K562 (cell line): ENCODE data around the gene HNF4A. TPM values are rescaled to one million over a fixed set of nuclear protein-coding genes. Genes with fewer than 3 reads are reported as not detected.

Experiments
- IRF9 ChIP-seq: fragments of 450-650 bp; IDR thresholded peaks from 2 replicates; pipeline ENCODE4 v1.6.1; 2016; ENCODE audit warnings: missing biosample characterization, missing genetic modification characterization
- KDM1A ChIP-seq, 2 experiments: fragments of 450-650 bp; IDR thresholded peaks; 2 replicates each; pipeline ENCODE4 v1.6.1; 2016; ENCODE audit warnings: mild to moderate bottlenecking in 2 of 2
- polyA plus RNA-seq, 8 experiments: library from polyadenylated mRNA; depleted of rRNA in 4 of 8; stranded (reverse) in 5 of 8; unstranded in 3 of 8; fragments of >200 nt; fragmentation: Nextera tagmentation in 2 of 8; fragmentation: Illumina TruSeq in 1 of 8; extraction: Ambion mirVana in 2 of 8; extraction: Trizol in 1 of 8; gene quantifications; 2 replicates each; pipeline versions ENCODE4 v1.2.1 to v1.2.3, GENCODE V29; 2011 to 2014; ENCODE audit warnings: inconsistent platforms in 1 of 8, missing spikeins in 1 of 8
- total RNA-seq, 7 experiments: library from RNA; depleted of rRNA in 6 of 7; stranded (reverse); fragments of >200 nt in 6 of 7; fragmentation: Illumina TruSeq in 2 of 7; extraction: Trizol in 2 of 7; gene quantifications; 2 replicates each; pipeline versions ENCODE4 v1.2.1 to v1.2.3, GENCODE V29; 2011 to 2021; ENCODE audit warnings: low replicate concordance in 1 of 7
- TF ChIP-seq, protein P1 (sequence below), 2 experiments: fragments of 450-650 bp; formaldehyde crosslinking in 1 of 2; IDR thresholded peaks; 2 replicates each; pipeline versions ENCODE4 v1.4.0 to v1.6.1; 2014 to 2020; ENCODE audit warnings: mild to moderate bottlenecking in 2 of 2, borderline replicate concordance in 1 of 2, low read depth in 1 of 2

Gene HNF4A
- total and polyA plus RNA-seq, 9 of the 15 experiments (the other 6 are each of a cell fraction or from before 2014, with no cell fraction given) = 0.03 to 0.27 (median 0.08) TPM; not detected in 5

- TF ChIP-seq, protein P1, sequence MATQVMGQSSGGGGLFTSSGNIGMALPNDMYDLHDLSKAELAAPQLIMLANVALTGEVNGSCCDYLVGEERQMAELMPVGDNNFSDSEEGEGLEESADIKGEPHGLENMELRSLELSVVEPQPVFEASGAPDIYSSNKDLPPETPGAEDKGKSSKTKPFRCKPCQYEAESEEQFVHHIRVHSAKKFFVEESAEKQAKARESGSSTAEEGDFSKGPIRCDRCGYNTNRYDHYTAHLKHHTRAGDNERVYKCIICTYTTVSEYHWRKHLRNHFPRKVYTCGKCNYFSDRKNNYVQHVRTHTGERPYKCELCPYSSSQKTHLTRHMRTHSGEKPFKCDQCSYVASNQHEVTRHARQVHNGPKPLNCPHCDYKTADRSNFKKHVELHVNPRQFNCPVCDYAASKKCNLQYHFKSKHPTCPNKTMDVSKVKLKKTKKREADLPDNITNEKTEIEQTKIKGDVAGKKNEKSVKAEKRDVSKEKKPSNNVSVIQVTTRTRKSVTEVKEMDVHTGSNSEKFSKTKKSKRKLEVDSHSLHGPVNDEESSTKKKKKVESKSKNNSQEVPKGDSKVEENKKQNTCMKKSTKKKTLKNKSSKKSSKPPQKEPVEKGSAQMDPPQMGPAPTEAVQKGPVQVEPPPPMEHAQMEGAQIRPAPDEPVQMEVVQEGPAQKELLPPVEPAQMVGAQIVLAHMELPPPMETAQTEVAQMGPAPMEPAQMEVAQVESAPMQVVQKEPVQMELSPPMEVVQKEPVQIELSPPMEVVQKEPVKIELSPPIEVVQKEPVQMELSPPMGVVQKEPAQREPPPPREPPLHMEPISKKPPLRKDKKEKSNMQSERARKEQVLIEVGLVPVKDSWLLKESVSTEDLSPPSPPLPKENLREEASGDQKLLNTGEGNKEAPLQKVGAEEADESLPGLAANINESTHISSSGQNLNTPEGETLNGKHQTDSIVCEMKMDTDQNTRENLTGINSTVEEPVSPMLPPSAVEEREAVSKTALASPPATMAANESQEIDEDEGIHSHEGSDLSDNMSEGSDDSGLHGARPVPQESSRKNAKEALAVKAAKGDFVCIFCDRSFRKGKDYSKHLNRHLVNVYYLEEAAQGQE (IDR thresholded peaks at IDR 0.05; ENCODE audit: borderline replicate concordance) = no peak
- TF ChIP-seq, protein P1 (CRISPR knock-in tag; IDR thresholded peaks at IDR 0.05; ENCODE audit: low read depth) = no peak
- no peak for TF ChIP-seq IRF9 (tag)
- peak in 1 of 2 experiments; percentile 54; a peak in 1 of 4 replicates for TF ChIP-seq KDM1A (IDR thresholded peaks at IDR 0.05)
These were observed 34.4 kb downstream of the HNF4A start (continued) for GRCh38 chr20:44389871-44390270.
